ENCODE results near the gene KLHDC10.

- TF ChIP-seq CTCF (conservative IDR thresholded peaks at IDR 0.05 in 1 of 2, IDR thresholded peaks at IDR 0.05 in 1 of 2; ENCODE audit: low read depth in 1 of 2, low read length in 2 of 2) = no peak
- no peak for TF ChIP-seq EZH2 (IDR thresholded peaks at IDR 0.05; ENCODE audit: low read length, missing control alignments)
Observed at GRCh38 chr7:130136579-130137167, 66.3 kb downstream of the KLHDC10 start.
